Small intestine (tissue), 7 donors: ENCODE data around the gene EMID1. TPM values are rescaled to one million over a fixed set of nuclear protein-coding genes. Genes with fewer than 3 reads are reported as not detected.

Experiments
- DNase-seq, 2 donors: peaks; one replicate each; pipeline versions ENCODE4 v3.0.0 to v3.0.0-alpha.2; 2013
- FAIRE-seq: peaks from 2 replicates; lab custom pipeline; 2012; peaks lifted over from hg19 to GRCh38; lab: Jason Lieb, UNC
- H3K27ac ChIP-seq, 3 donors: one replicate each; pipeline ENCODE4 v1.5.1; 2013; ENCODE audit warnings: low read length in 2 of 3, mild to moderate bottlenecking in 2 of 3, control low read depth in 1 of 3, inconsistent platforms in 1 of 3, low read depth in 1 of 3, moderate library complexity in 1 of 3
- H3K27me3 ChIP-seq, 3 donors: one replicate each; pipeline ENCODE4 v1.6.1; 2013; ENCODE audit warnings: low read length in 3 of 3, inconsistent platforms in 1 of 3; ENCODE audit not compliant: control insufficient read depth in 3 of 3, insufficient read depth in 3 of 3
- H3K36me3 ChIP-seq, 3 donors: one replicate each; pipeline ENCODE4 v1.6.1; 2013; ENCODE audit warnings: low read length in 3 of 3, inconsistent platforms in 1 of 3, low read depth in 1 of 3, mild to moderate bottlenecking in 1 of 3, moderate library complexity in 1 of 3; ENCODE audit not compliant: control insufficient read depth in 3 of 3, insufficient read depth in 2 of 3
- H3K4me1 ChIP-seq, 3 donors: one replicate each; pipeline ENCODE4 v1.6.1; 2013; ENCODE audit warnings: low read length in 2 of 3, inconsistent platforms in 1 of 3, low read depth in 1 of 3, mild to moderate bottlenecking in 1 of 3, moderate library complexity in 1 of 3; ENCODE audit not compliant: control insufficient read depth in 3 of 3, insufficient read depth in 2 of 3
- H3K4me3 ChIP-seq, 3 donors: one replicate each; pipeline ENCODE4 v1.5.1; 2013; ENCODE audit warnings: low read length in 3 of 3, control low read depth in 1 of 3, inconsistent platforms in 1 of 3, low read depth in 1 of 3, mild to moderate bottlenecking in 1 of 3, moderate library complexity in 1 of 3
- H3K9me3 ChIP-seq, 2 donors: one replicate each; pipeline ENCODE4 v1.6.1; 2013; ENCODE audit warnings: low read depth in 1 of 2, low read length in 1 of 2; ENCODE audit not compliant: control insufficient read depth in 2 of 2, insufficient read depth in 1 of 2
- WGBS, 3 donors: extraction: QIAGEN DNeasy Blood & Tissue Kit; methylation state at CpG; one replicate each; pipeline ENCODE4 v1.1.7; 2013; 5-methylcytosine and 5-hydroxymethylcytosine counted together
- polyA plus RNA-seq, 4 donors: library from polyadenylated mRNA; stranded (reverse) in 3 of 4; unstranded in 1 of 4; fragments of 200-250 nt in 3 of 4; fragments of 120-200 nt in 1 of 4; gene quantifications; one replicate each; pipeline versions ENCODE4 v1.2.1 to v1.2.3, GENCODE V29; 2013
- donor health status: healthy with polysubstance abuse.
- donor health status: control.
- donor health status: control.
- donor health status: Bipolar disorder and iron deficiency.
- donor health status: healthy.

EMID1 gene
- polyA plus RNA-seq, 4 donors: 2.7 to 131 (median 4.7) TPM; not detected in 1

- no peak for DNase-seq
- FAIRE-seq: no peak
- H3K36me3 ChIP-seq: peaks cover 25 to 69% (median 37%) of the 10 kb centered on the region in 3 donors
- no peaks in the 10 kb centered on the region for H3K27me3 ChIP-seq
- H3K4me1 ChIP-seq: no peaks in the 10 kb centered on the region
- H3K4me3 ChIP-seq: no peak overlapping the region
- no peak overlapping the region for H3K27ac ChIP-seq
- WGBS, 3 donors: 93 to 95% (median 93%) methylated on average over 3 of the region's 3 CpGs
- H3K9me3 ChIP-seq: no peaks in the 10 kb centered on the region
These were observed 78.5 kb downstream of the EMID1 start for GRCh38 chr22:29284196-29284595.

- Histone ChIP-seq H3K4me3 (no peak overlapping the region), H3K4me1 (no peaks in the 10 kb centered on the region), H3K27me3 (no peaks in the 10 kb centered on the region), H3K9me3 (no peaks in the 10 kb centered on the region), H3K27ac (no peak overlapping the region), H3K36me3 (peaks cover 32 to 64% (median 46%) of the 10 kb centered on the region in 3 donors)
- FAIRE-seq: no peak
- 31 to 45% (median 37%) methylated on average over 2 of the region's 2 CpGs for WGBS, 3 donors
- DNase-seq: no peak
These were observed 83.1 kb downstream of the EMID1 start for GRCh38 chr22:29288837-29289236.

DNA sequence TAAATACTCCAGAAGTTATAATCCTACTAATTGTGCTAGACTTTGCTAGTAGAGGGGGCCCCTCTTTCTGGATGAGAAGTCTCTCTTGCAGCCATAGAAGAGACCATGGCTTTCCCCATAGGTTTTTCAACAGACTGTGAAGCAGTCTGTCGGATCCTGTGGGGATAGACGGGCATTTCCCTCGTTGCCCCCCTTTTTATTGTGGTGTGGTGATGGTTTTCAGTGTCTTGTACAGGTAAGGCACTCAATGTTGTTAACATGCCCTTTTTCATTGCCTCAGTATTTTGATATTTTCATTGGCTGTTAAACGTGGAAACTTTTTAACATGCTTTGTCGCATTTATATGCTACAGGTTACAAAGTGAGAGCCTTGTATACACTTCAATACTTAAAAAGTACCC lies 84.4 kb downstream of the EMID1 start:
- H3K36me3 ChIP-seq: peaks cover 36 to 65% (median 39%) of the 10 kb centered on the region in 3 donors
- H3K27ac ChIP-seq: no peak overlapping the region
- H3K9me3 ChIP-seq: no peaks in the 10 kb centered on the region
- no peak for DNase-seq
- no peaks in the 10 kb centered on the region for H3K27me3 ChIP-seq
- no peaks in the 10 kb centered on the region for H3K4me1 ChIP-seq
- WGBS, 3 donors: 65 to 74% (median 74%) methylated on average over 5 of the region's 5 CpGs
- FAIRE-seq: no peak
- no peak overlapping the region for H3K4me3 ChIP-seq

DNA sequence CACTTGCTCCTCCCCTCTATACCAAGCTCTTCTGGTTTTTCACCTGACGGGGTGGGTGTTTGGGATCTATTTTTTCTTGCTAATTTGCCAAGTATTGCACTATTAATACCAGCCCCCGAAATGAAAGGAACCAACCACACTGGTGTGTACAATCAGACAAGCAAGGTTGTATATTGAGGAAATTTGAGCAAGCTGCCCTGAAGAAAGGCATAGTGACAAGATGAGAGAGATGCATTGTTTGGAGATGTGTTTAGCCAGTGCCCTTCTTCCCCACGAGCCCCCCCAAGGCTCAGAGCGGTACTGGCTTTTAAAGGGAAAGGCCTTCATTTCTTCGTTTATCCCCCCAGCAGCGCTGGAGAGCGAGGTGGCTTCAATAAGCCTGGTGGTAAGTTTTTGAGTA lies 85.5 kb downstream of the EMID1 start:
- DNase-seq (no peak), FAIRE-seq (no peak)
- no peak overlapping the region for H3K4me3 ChIP-seq
- no peaks in the 10 kb centered on the region for H3K9me3 ChIP-seq
- H3K36me3 ChIP-seq: peaks cover 39 to 64% (median 43%) of the 10 kb centered on the region in 3 donors
- no peaks in the 10 kb centered on the region for H3K27me3 ChIP-seq
- no peaks in the 10 kb centered on the region for H3K4me1 ChIP-seq
- no peak overlapping the region for H3K27ac ChIP-seq
- WGBS, 3 donors: 77 to 83% (median 83%) methylated on average over 7 of the region's 7 CpGs

DNA sequence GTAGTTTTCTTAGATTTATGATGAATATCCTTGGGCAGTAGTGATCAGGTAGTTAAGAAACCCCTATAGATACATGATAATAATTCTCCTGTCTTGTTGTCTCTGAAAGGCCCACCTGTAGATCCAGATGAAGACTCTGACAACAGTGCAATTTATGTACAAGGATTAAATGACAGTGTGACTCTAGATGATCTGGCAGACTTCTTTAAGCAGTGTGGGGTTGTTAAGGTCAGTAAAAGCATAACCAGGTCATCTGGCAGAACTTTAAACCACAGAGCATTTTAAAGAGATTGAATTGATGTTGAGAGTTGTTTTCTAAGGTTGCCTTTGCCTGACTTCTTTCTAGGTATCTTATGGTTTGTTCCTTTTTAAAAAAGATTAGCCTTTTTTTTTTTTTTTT lies 86.7 kb downstream of the EMID1 start:
- Histone ChIP-seq H3K4me3 (no peak overlapping the region), H3K9me3 (no peaks in the 10 kb centered on the region), H3K36me3 (peaks cover 45 to 65% (median 52%) of the 10 kb centered on the region in 3 donors), H3K4me1 (no peaks in the 10 kb centered on the region), H3K27me3 (no peaks in the 10 kb centered on the region), H3K27ac (no peak overlapping the region)
- FAIRE-seq (no peak), DNase-seq (no peak)

GRCh38 chr22:29298641-29299040 lies 92.9 kb downstream of the EMID1 start:
- no peaks in the 10 kb centered on the region for H3K9me3 ChIP-seq
- H3K4me3 ChIP-seq: no peak overlapping the region
- peaks cover 44 to 93% (median 46%) of the 10 kb centered on the region in 3 donors for H3K36me3 ChIP-seq
- H3K27ac ChIP-seq: no peak overlapping the region
- 77 to 82% (median 79%) methylated on average over 8 of the region's 8 CpGs for WGBS, 3 donors
- DNase-seq (no peak), FAIRE-seq (no peak)
- H3K4me1 ChIP-seq: peaks cover 0 to 10% (median 8%) of the 10 kb centered on the region in 3 donors
- no peaks in the 10 kb centered on the region for H3K27me3 ChIP-seq

GRCh38 chr22:29299136-29299900 lies 93.6 kb downstream of the EMID1 start:
- Histone ChIP-seq H3K27ac (no peak overlapping the region), H3K4me1 (peaks cover 0 to 10% (median 8%) of the 10 kb centered on the region in 3 donors), H3K9me3 (no peaks in the 10 kb centered on the region), H3K4me3 (no peak overlapping the region), H3K36me3 (peaks cover 42 to 86% (median 42%) of the 10 kb centered on the region in 3 donors), H3K27me3 (no peaks in the 10 kb centered on the region)
- DNase-seq (no peak), FAIRE-seq (no peak)
- WGBS, 3 donors: 86 to 87% (median 87%) methylated on average over 19 of the region's 19 CpGs

DNA sequence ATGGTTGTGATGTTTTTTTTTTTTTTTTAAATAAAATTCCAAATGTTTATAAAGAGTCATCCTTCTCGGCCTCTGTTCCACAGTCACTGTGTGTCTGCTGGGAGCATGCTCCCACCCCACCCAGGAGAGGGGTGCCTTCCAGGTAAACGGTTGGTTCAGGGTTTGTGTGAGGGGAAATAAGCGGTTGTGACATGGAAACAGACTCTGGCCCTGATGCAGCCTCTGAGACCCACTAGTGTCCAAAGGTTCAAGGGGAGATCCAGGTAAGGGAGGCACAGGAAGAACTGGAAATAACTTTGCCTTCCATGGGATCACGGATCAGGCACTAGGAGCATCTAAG lies 94.7 kb downstream of the EMID1 start:
- DNase-seq: no peak
- no peaks in the 10 kb centered on the region for H3K27me3 ChIP-seq
- no peak for FAIRE-seq
- peaks cover 0 to 10% (median 8%) of the 10 kb centered on the region in 3 donors for H3K4me1 ChIP-seq
- WGBS, 3 donors: 63 to 73% (median 69%) methylated on average over 4 of the region's 4 CpGs
- H3K4me3 ChIP-seq: no peak overlapping the region
- peaks cover 39 to 76% (median 40%) of the 10 kb centered on the region in 3 donors for H3K36me3 ChIP-seq
- no peak overlapping the region for H3K27ac ChIP-seq
- H3K9me3 ChIP-seq: no peaks in the 10 kb centered on the region
